Activated CD8-positive, alpha-beta memory T cell treated with anti-CD3 and anti-CD28 coated beads for 24 hours (primary cell): ENCODE measurements around the gene PRR22.

Experiments used
- DNase-seq: peaks from one replicate; pipeline ENCODE4 v3.0.0-alpha.2; 2020

Gene PRR22

DNA sequence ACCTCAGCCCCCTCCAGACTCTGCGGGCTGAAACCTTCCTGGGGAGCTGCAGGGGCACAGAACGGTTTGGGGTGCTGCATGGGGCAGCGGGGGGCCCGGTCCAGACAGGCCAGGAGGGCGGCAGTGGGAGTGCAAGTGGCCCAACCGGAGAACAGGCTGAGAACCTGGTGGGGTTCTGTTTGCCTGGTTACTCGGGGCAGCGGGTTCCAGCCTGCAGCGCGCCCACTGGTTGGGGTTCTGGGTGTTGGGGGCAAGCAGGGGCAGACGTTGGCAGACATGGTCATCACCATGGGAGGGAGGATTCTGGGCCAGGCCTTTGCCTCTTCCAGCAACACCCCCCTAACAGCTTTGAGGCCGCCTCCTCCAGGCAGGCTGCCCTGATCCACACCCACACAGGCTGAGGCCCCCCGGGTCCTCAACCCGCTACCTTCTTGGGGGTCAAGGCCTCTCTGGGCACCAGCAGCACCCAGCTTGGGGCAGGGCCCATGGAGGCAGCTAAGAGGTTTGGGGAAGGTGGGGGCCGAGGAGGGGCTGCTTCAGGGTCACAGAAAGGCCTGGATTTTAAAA lies at the start of gene PRR22:
TSS of gene PRR22 (minus strand) at position 166 of the 567 bp plus-strand sequence. CDS start at position 80, 86 bp downstream.
- no peak for DNase-seq

DNA sequence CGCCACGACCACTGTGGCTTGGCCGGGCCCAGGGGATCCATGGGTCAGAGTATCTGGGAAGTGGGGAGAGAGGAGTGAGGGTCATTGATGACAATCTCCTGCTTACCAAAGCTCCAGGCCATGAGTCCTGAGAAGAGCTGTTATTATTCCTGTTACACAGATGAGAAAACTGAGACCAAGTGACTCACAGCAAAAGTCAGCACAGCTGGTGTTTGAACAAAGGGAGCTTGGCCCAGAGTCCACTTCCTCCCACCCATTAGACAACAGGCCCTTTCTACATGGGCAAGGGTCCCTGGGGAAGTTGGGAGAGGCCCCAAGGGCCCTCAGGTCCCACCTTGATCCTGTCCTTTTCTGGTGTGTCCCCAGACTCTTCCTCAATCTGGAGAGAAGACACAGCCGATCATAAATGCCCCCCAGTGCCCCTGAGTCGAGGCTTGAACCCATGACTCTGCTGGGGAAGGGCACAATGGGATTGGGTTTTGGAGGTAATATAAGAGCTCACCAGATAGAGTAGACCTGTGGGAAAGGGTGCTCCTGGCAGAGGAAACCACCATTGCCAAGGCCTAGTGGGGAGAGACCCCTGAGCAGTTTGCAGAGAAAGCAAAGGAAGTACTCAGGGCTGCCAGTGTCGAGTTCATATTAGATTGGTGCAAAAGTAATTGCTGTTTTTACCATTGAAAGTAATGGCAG lies 48.1 kb upstream of the PRR22 start:
- DNase-seq = no peak

DNA sequence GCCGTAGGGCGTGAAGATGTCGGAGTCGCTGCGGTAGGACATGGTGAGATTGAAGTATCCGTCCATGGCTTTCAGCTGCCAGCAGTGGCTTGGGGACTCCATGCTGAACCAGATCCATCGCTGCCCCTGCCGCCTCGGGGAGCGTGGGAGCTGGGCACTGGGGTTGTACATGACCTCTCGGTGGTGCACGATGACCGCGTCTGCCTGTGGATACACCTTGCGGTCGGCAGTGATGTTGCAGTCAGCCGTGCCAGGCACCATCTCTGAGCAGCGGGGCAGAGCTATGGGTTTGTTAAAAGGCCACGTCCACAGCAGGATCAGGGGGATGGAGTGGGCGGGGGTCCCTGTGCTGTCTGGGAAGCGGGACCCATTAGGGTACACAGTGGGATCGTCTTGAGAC lies 47.5 kb upstream of the PRR22 start:
- no peak for DNase-seq

DNA sequence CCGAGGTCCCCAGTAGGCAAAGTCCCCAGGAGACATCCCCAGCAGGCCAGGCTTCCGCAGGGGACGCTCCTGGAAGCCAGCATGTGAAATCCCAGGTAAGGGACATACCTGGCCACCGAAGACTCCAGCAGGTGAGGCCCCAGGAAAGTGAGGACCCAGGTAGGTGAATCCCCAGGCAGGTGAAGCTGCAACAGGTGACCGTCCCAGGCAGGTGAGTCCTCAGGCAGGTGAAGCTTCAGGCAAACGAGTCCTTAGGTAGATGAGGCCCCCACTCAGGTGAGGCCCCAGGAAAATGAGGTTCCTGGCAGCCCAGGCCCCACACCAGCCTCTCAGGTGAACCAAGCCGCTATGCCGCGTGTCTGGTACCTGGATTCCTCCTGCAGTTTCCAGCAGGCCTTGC lies 46.6 kb upstream of the PRR22 start:
- no peak for DNase-seq

DNA sequence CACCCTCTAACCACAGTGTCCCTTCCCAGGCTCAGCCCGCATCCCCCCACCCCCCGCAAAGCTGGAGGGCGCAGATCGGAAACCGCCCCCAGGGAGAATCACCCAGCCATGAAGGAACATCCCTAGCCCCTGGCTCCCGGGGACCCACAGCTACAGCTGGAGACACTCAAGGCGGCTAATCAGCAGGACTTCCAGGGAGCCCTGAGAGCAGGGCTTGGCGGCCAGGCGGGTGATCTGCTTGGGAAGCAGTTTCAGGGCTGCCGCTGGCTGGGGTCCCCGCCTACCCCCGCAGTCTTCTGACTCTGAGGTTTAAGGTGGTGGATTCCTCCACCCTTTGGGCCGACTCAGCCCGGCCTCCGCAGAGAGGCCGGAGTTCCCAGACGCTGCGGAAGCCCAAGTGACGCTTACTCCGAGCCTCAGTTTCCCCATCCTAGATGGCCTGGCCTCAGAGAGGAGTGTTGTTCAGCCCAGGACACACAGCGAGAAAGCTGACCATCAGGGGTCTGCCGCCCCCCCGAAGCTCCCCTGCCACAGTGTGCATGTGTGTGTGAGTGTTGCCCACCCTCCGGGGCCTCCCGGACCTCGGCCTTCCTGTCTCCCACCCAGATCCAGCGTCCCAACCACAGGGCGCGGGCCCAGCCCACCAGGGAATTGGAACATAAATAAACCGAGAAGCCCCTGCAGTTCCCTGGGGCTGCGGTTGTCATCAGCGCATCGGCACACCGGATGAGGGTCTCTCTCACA lies 45.2 kb upstream of the PRR22 start:
- no peak for DNase-seq

DNA sequence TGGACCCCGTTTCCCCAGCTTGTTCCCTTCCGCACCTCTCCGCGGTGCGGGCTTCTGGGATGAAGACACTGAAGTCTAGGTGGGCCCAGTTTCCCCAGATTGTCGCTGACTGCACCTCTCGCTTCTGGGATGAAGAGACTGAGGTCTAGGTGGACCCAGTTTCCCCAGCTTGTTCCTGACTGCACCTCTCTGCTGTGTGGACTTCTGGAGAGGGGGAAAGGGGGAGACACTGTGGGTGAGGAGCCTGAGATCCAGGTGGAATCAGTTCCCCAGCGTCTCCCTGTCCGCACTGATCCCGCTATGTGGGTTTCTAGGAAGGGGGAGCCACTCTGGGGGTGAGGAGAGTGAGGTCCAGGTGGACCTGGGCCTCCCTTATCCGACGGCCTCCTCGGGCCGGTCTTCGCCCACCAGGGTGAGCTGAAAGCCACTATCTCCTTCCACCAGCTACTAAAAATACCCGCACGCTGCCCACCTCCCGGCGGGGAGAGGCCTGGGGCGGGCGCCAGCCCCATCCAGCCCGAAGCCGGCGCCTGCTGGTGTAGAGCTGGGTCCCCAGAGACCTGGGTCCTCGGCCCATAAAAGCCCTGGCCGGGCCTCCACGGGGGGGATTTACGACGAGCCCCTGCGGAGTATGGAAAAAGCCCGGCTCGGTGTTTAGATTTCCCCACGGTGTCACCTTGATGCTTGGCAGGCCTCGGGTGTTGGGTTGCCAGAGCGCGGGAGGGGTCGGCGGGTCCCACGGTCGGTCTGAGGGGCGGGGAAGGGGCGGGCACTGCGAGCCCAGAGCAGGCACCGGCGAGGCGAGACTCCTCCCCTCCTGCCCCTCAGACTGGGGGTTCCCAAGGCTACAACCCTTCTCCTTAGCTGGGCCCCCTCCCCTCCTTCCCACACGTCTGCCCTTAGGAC lies 44.4 kb upstream of the PRR22 start:
- DNase-seq = peak; percentile 78

DNA sequence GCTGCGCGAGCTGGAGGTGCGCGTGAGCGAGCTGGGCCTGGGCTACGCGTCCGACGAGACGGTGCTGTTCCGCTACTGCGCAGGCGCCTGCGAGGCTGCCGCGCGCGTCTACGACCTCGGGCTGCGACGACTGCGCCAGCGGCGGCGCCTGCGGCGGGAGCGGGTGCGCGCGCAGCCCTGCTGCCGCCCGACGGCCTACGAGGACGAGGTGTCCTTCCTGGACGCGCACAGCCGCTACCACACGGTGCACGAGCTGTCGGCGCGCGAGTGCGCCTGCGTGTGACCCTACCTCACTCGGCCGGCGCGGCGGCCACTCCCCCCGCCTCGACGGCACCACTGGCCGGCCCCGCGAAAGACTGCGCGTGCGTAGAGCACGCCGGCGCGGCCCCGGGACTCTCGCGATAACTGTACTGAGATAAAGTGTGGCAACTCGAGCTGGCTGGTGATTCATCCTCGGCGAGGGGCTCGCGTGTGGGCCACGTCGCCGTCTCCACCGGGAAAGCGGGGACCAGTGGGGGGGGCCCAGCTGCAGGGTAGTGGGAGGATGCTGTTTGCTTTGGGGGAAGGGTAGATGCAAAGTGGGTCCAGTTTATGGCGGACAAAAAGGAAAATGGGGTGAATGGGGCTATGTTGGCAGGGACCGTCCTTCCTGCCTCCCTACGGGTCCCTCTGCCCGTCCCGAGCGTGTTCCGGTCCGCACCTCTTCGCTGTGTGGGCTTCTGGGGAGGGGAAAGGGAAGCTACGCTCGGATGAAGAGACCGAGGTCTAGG lies 43.5 kb upstream of the PRR22 start:
- peak; percentile 99 for DNase-seq

DNA sequence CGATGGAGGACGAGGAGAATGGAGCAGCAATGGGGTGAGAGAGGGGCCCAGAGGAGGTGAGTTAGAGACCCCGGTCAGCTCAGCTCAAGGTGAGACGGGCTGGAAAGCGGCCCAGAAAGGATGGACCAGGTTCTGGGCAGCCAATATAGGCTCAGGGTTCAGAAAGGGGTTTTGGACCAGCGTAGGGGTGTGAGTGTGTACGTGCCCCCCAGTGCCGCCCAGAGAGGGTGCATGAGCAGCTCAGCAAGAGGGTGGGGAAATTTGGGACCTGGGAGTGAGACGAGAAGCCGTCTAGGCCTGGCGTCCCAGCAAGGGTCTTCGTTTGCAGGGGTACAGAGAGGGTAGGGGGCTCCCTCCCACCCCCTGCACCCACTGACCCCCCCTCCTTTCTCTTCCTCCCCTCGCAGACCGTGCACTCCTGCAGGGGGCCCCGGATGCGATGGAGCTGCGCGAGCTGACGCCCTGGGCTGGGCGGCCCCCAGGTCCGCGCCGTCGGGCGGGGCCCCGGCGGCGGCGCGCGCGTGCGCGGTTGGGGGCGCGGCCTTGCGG lies 42.9 kb upstream of the PRR22 start:
- no peak for DNase-seq

DNA sequence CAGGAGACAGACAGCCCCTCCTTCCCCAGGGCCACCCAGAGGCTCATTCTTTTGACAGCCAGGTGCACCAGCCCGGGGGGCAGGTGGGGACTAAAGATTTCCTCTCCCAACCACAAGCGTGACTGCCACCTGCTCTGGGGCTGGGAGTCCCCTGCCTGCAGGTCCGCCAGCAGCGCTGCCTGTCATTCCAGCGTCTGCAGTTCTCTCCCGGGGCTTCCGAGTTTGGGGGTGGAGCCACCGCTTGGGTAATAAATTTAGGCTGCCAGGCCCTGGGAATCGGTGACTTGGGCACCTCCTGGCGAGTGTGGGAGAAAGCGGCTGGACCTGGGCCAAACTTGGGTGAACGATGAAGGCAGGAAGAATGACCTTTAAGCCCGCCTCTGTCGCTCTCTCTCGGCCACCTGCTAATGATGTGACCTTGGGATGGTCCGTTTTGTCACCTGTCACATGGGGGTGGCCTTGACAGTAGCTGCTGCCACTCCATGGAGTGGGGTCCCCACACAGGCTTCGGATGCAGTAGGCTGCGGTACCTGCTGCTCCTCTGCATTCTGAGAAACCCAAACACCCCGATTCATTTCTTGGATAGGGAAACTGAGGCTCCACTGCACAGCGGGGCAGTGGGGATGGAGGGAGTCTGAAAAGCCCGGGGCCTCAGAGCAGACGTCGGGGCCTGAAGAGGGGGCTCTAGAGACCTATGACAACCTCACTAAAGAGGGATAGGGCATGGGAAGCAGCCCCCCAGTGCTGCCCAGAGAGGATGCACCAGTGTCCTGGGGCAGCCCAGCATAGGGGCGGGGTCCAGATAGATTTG lies 42.2 kb upstream of the PRR22 start:
- DNase-seq = no peak

DNA sequence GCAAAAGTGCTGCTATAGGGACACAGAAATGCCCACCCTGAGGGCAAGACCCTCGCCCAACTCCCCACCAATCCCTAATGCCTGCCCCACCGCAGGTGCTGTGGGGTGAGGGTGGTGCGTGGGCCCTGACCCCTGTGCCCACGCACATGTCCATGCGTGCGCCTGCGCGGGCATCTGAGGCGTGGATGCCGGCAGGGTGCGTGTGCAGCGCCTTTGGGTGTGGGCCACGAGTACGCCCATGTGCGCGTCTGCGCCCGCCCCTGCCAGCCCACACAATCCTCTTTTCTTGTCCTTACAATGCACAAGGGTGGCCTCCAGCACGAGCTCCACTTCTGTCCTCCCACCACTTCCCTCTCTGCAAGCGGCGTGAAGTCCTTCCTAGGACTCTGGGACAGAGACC lies 40.6 kb upstream of the PRR22 start:
- no peak for DNase-seq

DNA sequence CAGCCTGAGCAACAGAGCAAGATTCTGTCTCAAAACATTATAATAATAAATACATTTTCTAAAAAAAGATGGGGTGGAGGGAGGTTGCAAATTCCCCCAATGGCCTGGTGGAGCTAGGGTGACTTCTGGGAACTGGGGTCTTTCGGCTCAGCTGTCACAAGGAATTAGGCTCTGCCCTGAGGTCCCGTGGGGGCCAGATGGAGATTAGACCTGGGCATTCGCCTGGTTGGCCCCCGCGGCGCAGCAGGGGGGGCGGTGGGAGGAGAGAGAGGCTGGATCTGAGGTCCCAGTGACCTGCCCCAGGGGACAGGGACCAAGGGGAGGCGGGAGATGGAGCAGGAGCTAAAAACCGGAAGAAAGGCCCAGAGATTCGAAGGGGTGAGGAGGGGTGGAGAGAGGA lies 40.2 kb upstream of the PRR22 start:
- no peak for DNase-seq

DNA sequence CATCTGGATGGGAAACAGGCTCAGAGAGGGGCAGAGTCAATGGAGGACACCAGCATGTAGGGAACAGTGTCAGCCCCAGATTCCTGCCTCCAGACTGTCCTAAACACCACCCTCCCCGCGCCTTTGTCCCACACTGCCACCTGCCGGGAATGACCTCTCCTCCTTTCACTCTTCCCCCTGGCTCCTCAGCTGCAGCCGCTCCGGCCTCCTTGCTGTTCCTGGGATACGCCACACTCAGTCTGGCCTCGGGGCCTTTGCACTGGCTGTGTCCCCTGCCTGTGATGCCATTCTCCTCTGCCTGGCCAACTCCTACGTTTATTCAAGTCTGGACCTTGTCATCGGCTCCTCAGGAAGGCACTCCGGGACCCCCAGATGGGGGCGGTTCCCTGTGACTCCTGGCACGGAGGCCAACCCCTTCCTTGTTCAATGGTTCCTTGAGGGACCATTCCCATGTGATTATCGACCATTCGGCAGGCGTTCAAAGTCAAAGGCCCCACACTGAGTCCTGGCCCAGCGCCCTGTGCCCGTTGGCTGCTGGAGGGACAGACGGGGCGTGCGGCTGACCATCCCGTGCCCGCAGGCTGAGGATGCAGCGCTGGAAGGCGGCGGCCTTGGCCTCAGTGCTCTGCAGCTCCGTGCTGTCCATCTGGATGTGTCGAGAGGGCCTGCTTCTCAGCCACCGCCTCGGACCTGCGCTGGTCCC lies 39.2 kb upstream of the PRR22 start:
- no peak for DNase-seq

DNA sequence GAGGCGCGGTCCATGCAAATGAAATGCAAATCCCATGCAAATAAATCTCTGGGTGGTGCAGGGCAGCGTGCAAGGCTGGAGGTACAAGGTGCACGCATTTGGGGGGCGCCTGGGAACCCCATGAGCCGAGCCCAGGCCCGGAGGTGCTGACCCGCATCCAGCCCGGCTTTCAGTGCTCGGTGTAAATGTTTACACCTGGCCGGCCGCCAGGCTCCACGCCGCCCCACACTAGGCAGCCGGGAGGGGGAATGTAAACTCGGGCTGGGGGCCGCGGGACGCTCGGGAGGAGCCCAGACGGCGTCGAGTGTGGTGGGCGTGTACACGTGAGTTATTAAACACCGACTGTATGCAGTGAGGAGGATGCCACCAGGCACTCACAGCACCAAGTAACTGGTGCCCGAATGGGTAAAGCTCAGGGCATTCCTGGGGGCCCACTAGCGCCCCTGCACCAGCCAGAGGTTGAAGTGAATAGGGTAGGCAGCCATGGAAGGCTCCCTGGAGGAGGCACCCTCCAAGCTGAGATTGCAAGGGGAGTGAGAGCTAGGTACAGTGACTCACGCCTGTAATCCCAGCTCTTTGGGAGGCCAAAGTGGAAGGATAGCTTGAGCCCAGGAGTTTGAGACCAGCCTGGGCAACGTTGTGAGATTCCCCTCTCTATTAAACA lies 37.8 kb upstream of the PRR22 start:
- no peak for DNase-seq

DNA sequence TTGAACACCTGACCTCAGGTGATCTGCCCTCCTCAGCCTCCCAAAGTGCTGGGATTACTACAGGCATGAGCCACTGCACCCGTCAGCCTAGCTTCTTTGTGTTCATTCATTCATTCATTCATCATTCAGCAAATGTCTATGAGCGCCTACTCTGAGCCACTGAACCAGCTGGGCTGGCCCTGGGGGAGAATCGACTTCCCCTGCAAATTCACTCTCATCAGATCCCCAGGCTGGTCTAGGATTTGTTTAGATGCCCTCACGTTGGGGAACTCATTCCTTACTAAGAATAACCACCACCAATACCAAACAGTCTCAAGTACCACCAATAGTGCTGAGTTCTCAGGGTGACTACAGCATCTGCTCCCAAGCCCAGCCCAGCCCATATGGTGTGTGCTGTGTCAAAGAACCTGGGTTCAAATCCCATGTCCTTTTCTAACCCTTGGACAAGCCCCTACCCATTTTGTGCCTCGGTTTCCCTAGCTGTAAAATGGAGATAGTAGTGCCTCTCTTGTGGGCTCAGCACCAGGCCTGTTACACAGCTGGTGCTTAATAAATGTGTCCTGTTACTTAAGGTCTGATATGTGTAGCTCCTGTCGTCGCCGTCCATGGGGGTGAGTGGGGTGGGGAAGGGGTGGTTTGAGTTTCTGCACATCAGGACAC lies 37.1 kb upstream of the PRR22 start:
- no peak for DNase-seq

DNA sequence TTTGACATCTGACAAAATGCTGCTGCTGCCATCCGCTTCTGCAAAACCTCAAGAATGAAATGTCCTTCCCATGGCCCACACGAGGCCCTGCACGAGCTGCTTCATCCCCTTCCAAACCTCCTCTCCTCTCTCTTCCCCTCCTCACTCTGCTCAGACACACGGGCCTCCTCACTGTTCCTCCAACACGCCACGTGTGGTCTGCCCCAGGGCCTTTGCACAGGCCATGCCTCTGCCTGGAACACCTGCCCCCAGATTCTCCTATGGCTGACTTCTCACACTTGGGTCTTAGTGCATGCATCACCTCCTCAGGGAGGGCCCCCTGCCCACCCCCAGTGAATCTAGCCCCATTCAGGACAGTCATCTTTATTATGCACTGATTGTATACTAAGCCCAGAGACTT lies 36.2 kb upstream of the PRR22 start:
- DNase-seq = no peak

DNA sequence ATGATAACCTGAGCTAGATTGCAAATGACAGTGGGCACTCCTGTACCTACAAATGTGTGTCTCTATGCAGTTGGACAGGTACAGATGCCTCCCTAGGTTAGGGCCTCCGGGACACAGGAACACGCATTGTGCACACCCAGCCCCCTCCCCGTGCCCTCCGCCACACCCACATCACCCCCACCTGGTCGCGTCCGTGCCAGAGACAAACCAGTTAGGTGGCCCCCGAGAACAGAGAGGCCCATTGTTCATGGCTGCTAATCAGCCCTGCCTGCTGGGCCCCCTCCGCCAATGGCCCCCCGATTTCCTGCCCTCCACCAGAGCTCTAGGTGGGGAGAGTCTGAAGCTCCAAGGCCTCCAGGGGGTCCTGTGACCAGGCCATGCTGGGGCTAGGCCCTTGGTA lies 34.0 kb upstream of the PRR22 start:
- no peak for DNase-seq

DNA sequence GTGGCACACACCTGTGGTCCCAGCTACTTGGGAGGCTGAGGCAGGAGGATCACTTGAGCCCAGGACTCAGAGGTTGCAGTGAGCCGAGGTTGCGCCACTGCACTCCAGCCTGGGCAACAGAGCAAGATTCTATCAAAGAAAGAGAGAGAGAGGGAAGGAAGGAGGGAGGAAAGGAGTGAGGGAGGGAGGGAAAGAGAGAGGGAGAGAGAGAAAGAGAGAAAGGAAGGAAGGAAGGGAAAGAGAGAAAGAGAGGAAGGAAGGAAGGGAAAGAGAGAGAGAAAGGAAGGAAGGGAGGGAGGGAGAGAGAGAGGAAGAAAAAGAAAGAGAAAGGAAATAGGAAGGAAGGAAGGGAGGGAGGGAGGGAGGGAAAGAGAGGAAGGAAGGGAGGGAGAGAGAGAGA lies 32.7 kb upstream of the PRR22 start:
- DNase-seq = no peak

DNA sequence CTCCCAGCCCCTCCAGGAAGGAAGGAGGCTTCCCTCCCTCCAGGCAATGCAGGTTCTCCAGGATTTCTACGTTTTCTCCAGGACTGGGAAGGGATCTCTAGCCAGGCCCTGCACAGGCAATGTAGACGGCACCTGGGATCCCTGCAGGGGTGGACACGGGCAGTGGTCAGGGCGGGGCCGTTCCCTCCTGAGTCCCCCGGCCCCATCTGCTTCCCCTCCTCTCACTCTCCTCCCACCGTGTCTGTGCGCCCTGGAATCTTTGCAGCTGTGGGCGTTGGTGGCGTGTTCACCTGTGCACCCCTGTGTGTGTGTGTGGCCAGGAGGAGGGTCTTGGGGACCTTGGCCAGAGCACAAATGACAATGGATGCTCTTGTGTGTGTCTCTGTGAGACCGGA lies 30.3 kb upstream of the PRR22 start:
- no peak for DNase-seq

DNA sequence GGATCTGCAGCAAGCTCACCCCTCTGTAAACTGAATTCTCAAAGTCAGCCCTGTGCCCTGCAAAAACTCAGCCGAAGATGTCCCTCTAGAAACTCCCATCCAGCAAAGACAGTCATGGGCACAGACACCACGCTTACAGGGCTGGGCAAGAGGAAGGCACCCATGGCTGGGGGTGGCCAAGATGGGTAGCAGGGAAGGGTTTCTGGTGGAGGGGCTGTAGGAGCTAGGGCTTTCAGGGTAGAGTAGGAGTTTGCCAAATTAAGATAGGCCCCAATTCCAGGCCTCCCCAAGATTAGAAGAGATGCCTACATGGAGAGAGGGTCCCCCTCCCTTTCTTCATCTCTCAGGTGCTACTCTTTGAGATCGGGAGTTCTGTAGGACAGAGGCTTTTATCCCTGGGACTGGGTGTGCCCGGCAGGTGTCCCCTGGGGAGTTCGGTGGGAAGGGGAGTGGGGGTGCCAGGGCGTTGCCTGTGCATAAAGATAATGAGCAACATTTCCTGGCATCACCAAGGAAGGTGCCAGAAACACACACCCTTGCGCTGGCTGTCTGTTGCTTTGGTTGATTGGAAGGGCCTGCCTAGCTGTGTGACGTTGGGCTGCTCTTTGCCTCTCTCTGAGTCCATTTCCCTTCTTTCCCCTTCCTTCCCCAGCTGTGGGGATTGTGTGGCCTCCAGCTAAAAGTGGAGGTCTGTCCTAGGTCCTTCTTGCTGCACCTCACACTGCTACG lies 29.7 kb upstream of the PRR22 start:
- no peak for DNase-seq
